GM12878 (cell line): ENCODE results near the gene TOMM22. TPM values are rescaled to one million over a fixed set of nuclear protein-coding genes. Genes with fewer than 3 reads are reported as not detected.

Experiments
- ATF2 ChIP-seq: IDR thresholded peaks from 2 replicates; pipeline ENCODE4 v1.6.1; 2012; ENCODE audit warnings: low read length, inconsistent platforms
- CBX5 ChIP-seq: sonication (generic); IDR thresholded peaks from 2 replicates; pipeline ENCODE4 v1.6.1; 2016; ENCODE audit warnings: low read depth, moderate library complexity, mild to moderate bottlenecking, inconsistent platforms
- HCFC1 ChIP-seq: fragments of 150-350 bp; IDR thresholded peaks from 2 replicates; pipeline ENCODE4 v1.6.1; 2014; ENCODE audit warnings: low read length
- IKZF2 ChIP-seq, 2 experiments: fragments of 450-650 bp; IDR thresholded peaks; 2 replicates each; pipeline ENCODE4 v1.6.1; 2017; ENCODE audit warnings: mild to moderate bottlenecking in 2 of 2, moderate library complexity in 2 of 2
- JUND ChIP-seq: IDR thresholded peaks from 2 replicates; pipeline ENCODE4 v1.6.1; 2012; ENCODE audit warnings: low read depth, mild to moderate bottlenecking, low read length, improper control_type of control experiment, moderate library complexity
- MEF2A ChIP-seq: IDR thresholded peaks from 2 replicates; pipeline ENCODE4 v1.6.1; 2011; ENCODE audit warnings: low read depth, mild to moderate bottlenecking, low read length, moderate library complexity; ENCODE audit not compliant: insufficient read depth
- NFIC ChIP-seq: IDR thresholded peaks from 2 replicates; pipeline ENCODE4 v1.6.1; 2012; ENCODE audit warnings: low read depth, mild to moderate bottlenecking, inconsistent platforms, low read length, moderate library complexity
- NFYA ChIP-seq: IDR thresholded peaks from 2 replicates; pipeline ENCODE4 v1.6.1; 2011; ENCODE audit warnings: low read depth, mild to moderate bottlenecking, low read length, improper control_type of control experiment, borderline replicate concordance
- NR2C1 ChIP-seq: fragments of 450-650 bp; IDR thresholded peaks from 2 replicates; pipeline ENCODE4 v1.6.1; 2017; ENCODE audit warnings: antibody characterized with exemption, mild to moderate bottlenecking, moderate library complexity
- POLR2A ChIP-seq: IDR thresholded peaks from 2 replicates; pipeline ENCODE4 v1.6.1; 2011; ENCODE audit warnings: low read depth, mild to moderate bottlenecking, low read length
- RCOR1 ChIP-seq: conservative IDR thresholded peaks from 2 replicates; pipeline ENCODE4 v1.6.1; 2012; ENCODE audit warnings: low read depth, low read length, improper control_type of control experiment
- SMC3 ChIP-seq: IDR thresholded peaks from 2 replicates; pipeline ENCODE4 v1.6.1; 2011; ENCODE audit warnings: low read length, improper control_type of control experiment, borderline replicate concordance
- SREBF2 ChIP-seq: IDR thresholded peaks from 2 replicates; pipeline ENCODE4 v1.6.1; 2012; ENCODE audit warnings: mild to moderate bottlenecking, low read length
- SRF ChIP-seq, 2 experiments: IDR thresholded peaks; 2 replicates each; pipeline ENCODE4 v1.6.1; 2011; ENCODE audit warnings: low read depth in 2 of 2, low read length in 2 of 2, mild to moderate bottlenecking in 1 of 2, moderate library complexity in 1 of 2
- SUPT20H ChIP-seq: IDR thresholded peaks from 2 replicates; pipeline ENCODE4 v1.6.1; 2011; ENCODE audit warnings: low read depth, mild to moderate bottlenecking, low read length, moderate library complexity, borderline replicate concordance; ENCODE audit not compliant: control insufficient read depth
- YBX1 ChIP-seq: fragments of 450-650 bp; IDR thresholded peaks from 2 replicates; pipeline ENCODE4 v1.6.1; 2016; ENCODE audit warnings: antibody characterized with exemption
- ZBTB40 ChIP-seq: fragments of 450-650 bp; IDR thresholded peaks from 2 replicates; pipeline ENCODE4 v1.6.1; 2016; ENCODE audit warnings: mild to moderate bottlenecking, moderate library complexity, borderline replicate concordance
- ZNF384 ChIP-seq: IDR thresholded peaks from 2 replicates; pipeline ENCODE4 v1.6.1; 2012; ENCODE audit warnings: low read depth, mild to moderate bottlenecking, low read length, improper control_type of control experiment, borderline replicate concordance
- ZNF687 ChIP-seq: fragments of 450-650 bp; IDR thresholded peaks from 2 replicates; pipeline ENCODE4 v1.6.1; 2017; ENCODE audit warnings: mild to moderate bottlenecking, moderate library complexity
- polyA plus RNA-seq, 11 experiments: library from polyadenylated mRNA; depleted of rRNA in 4 of 11; unstranded in 6 of 11; stranded (reverse) in 5 of 11; fragments of >200 nt; fragmentation: Nextera tagmentation in 4 of 11; fragmentation: Illumina TruSeq in 1 of 11; extraction: Ambion mirVana in 4 of 11; extraction: Trizol in 1 of 11; gene quantifications; 1 replicate in 1 of 11; 2 replicates in 10 of 11; pipeline versions ENCODE4 v1.2.1 to v1.2.3, GENCODE V29; 2011 to 2016; ENCODE audit warnings: inconsistent platforms in 2 of 11, missing spikeins in 2 of 11, low read depth in 1 of 11
- total RNA-seq, 4 experiments: library from RNA; depleted of rRNA in 3 of 4; stranded (reverse); fragments of >200 nt in 3 of 4; fragmentation: Illumina TruSeq in 1 of 4; extraction: Trizol in 1 of 4; gene quantifications; 2 replicates each; pipeline versions ENCODE4 v1.2.1 to v1.2.3, GENCODE V29; 2013 to 2021

Gene TOMM22
- total and polyA plus RNA-seq, 10 of the 15 experiments (the other 5 are each of a cell fraction or from before 2014, with no cell fraction given): 37.6 to 197 (median 94.9) TPM

GRCh38 chr22:38705235-38706100 is 23.7 kb downstream of the TOMM22 start, which contains the start of gene GTPBP1 (continued):
- TF ChIP-seq ATF2 (no peak; the same call in 1 of the 2 replicates), RCOR1 (no peak), JUND (no peak), ZNF687 (no peak; the same call in 1 of the 2 replicates), NR2C1 (no peak), ZNF384 (no peak), SREBF2 (0 out of 2 replicates have a peak, but pooled peaks have one; percentile 27), NFYA (no peak), CBX5 (no peak), SRF (IDR thresholded peaks at IDR 0.05; ENCODE audit: low read depth in 2 of 2, low read length in 2 of 2) (peak; percentile 22 to 64; a peak in 2 of 4 replicates), MEF2A (no peak), YBX1 (no peak), POLR2A (peak; percentile 79), ZBTB40 (peak; percentile 56; the same call in 1 of the 2 replicates), SUPT20H (no peak), HCFC1 (peak; percentile 20; the same call in 1 of the 2 replicates), NFIC (no peak), SMC3 (no peak), IKZF2 (IDR thresholded peaks at IDR 0.05) (peak; percentile 62 to 67; a peak in 3 of 4 replicates)
